NCI-H1436 (cell line): ENCODE results near the gene ZYG11B.
"Not testable (repeated sequence)": the region's sequence is repeated elsewhere in the genome, so short reads cannot be mapped to it uniquely, and the experiment has no call there.

Source experiments
- DNase-seq: peaks from one replicate; lab custom pipeline; 2025; lab: John Stamatoyannopoulos, UW

Gene ZYG11B

GRCh38 chr1:52726265-52727113, at the start of gene ZYG11B:
Gene ZYG11B, plus strand, starts transcription at chr1:52726453. Its CDS starts 201 bp downstream, at chr1:52726654.
- peak; percentile 86 for DNase-seq

GRCh38 chr1:52677076-52677806, 49.0 kb upstream of the ZYG11B start:
- no peak for DNase-seq

GRCh38 chr1:52679048-52679447, 47.2 kb upstream of the ZYG11B start:
- DNase-seq = no peak

GRCh38 chr1:52679498-52679897, 46.8 kb upstream of the ZYG11B start:
- no peak for DNase-seq

- DNase-seq = no peak
Measured at GRCh38 chr1:52680353-52680752, 45.9 kb upstream of the ZYG11B start.

GRCh38 chr1:52681136-52681535, 45.1 kb upstream of the ZYG11B start:
- DNase-seq = no peak

- no peak for DNase-seq
Measured at GRCh38 chr1:52683367-52683940, 42.8 kb upstream of the ZYG11B start.

- no peak for DNase-seq
Measured at GRCh38 chr1:52684545-52684944, 41.7 kb upstream of the ZYG11B start.

GRCh38 chr1:52686261-52686751, 39.9 kb upstream of the ZYG11B start:
- peak; percentile 64 for DNase-seq

GRCh38 chr1:52686830-52687229, 39.4 kb upstream of the ZYG11B start:
- DNase-seq = no peak

- DNase-seq = no peak
Measured at GRCh38 chr1:52691821-52692220, 34.4 kb upstream of the ZYG11B start.

- DNase-seq = no peak
Measured at GRCh38 chr1:52692697-52693096, 33.6 kb upstream of the ZYG11B start.

GRCh38 chr1:52693351-52693750, 32.9 kb upstream of the ZYG11B start:
- not testable (repeated sequence) for DNase-seq

- DNase-seq = no peak
Measured at GRCh38 chr1:52693843-52694242, 32.4 kb upstream of the ZYG11B start.

- DNase-seq = no peak
Measured at GRCh38 chr1:52695627-52696026, 30.6 kb upstream of the ZYG11B start.

GRCh38 chr1:52697795-52698674, 28.2 kb upstream of the ZYG11B start, which contains the start of gene COA7:
Gene COA7, minus strand, starts transcription at chr1:52698347. Its CDS starts 21 bp downstream, at chr1:52698326.
- peak; percentile 72 for DNase-seq

- no peak for DNase-seq
Measured at GRCh38 chr1:52702886-52703787, 23.1 kb upstream of the ZYG11B start.

- DNase-seq = no peak
Measured at GRCh38 chr1:52706136-52706670, 20.1 kb upstream of the ZYG11B start.

GRCh38 chr1:52706941-52707926, 19.0 kb upstream of the ZYG11B start:
- no peak for DNase-seq
